ENCODE data around the gene PTPN14.

The PTPN14 gene

DNA sequence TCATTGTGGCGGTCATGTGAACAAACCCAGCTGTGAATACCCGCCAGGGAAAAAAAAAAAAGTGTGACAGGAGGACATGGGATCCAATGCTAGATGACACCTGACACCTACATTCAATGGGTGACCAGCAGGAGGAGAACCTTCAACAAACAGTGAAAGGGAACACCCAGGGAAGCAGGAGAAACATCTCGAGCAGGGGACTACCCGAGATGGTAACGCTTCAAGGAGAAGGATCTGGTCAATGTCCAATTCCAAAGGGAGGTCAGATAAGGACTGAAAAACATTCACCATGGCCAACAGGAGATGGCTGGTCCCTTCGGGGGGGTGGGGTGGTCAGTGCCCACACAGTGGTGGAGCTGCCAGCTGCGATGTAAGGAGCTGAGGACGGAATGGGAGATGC is 46.3 kb downstream of the PTPN14 start:
- TF ChIP-seq, protein P1, sequence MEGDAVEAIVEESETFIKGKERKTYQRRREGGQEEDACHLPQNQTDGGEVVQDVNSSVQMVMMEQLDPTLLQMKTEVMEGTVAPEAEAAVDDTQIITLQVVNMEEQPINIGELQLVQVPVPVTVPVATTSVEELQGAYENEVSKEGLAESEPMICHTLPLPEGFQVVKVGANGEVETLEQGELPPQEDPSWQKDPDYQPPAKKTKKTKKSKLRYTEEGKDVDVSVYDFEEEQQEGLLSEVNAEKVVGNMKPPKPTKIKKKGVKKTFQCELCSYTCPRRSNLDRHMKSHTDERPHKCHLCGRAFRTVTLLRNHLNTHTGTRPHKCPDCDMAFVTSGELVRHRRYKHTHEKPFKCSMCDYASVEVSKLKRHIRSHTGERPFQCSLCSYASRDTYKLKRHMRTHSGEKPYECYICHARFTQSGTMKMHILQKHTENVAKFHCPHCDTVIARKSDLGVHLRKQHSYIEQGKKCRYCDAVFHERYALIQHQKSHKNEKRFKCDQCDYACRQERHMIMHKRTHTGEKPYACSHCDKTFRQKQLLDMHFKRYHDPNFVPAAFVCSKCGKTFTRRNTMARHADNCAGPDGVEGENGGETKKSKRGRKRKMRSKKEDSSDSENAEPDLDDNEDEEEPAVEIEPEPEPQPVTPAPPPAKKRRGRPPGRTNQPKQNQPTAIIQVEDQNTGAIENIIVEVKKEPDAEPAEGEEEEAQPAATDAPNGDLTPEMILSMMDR (IDR thresholded peaks at IDR 0.05; ENCODE audit: low read depth, low read length): no peak
- no peak for DNase-seq (ENCODE audit: extremely low read depth, low read depth)

DNA sequence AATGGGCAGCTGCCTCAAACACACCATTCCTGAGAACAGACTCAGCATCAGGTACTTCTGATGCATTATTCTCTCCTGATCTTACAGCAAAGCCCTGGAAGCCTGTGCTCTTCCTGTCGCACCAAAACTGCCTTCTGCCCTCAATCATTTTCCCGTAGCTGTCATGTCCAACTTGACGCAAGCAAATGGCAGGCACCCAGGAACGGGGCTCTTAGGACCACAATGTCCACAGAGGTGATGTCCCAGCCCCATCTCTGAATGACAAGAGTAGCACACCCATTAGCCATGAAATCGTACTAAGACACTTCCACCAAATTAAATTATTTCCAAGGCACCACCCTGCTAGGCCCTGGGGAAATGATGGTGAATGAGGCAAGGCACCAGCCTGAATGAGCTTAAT is 47.1 kb downstream of the PTPN14 start:
- no peak for DNase-seq (ENCODE audit: extremely low read depth, low read depth)
- TF ChIP-seq, protein P1 (IDR thresholded peaks at IDR 0.05; ENCODE audit: low read depth, low read length): no peak

DNA sequence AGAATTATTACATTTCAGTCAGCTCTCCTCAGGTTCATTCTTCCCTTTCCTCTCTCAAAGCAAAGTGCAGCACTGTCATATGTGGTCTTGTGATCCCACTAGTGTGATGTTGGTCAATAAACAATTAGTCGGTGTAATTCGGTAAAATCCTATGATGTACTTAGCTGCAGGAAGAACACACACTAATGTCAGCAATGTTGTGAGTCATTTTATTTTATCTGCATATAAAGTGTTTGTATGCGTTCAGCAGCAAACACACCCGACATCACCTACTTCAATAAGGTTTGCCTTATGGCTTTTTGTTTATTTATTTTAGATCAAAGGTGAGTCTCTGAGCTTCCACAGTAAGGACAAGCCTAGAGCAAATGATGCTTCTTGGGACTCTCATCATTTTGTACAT is 47.8 kb downstream of the PTPN14 start:
- TF ChIP-seq, protein P1 (IDR thresholded peaks at IDR 0.05; ENCODE audit: low read depth, low read length): no peak

DNA sequence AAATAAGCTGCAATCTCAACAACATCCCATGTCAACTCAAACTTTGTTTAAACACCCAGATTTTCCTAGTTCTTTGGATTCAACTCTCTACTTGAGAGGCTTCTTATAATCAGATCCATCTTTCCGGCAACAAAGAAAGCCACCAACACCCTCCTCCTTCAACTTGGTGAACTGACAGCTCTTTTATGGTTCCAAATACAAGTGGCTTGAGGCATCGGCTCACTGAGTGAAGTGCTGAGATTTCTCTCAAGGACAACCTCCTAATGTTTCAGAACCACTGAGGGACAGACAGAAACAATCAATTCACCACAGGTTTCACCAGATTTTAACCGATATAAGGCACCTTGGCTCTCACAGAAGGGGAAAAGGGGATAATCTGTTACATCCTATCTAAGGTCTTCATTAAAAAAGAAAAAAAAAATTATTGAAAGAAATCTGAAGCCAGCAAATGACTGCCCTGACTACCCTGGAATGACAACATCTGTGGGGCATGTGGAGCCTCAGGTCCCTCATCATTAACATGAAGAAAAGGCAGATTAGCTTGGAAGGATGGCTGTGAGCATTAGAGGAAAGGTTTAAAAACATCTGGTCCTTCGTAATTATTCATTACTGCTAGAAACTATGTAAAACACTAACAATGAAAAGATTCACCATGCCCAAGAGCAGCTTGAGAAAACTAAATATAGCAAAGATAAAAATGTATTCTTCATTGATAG is 50.9 kb downstream of the PTPN14 start:
- peak; percentile 53 for DNase-seq (ENCODE audit: extremely low read depth, low read depth)
- TF ChIP-seq, protein P1 (IDR thresholded peaks at IDR 0.05; ENCODE audit: low read depth, low read length): no peak

More for the DNA sequence above, 47.8 kb downstream of the PTPN14 start:
- no peak for DNase-seq (ENCODE audit: extremely low read depth, low read depth)

DNA sequence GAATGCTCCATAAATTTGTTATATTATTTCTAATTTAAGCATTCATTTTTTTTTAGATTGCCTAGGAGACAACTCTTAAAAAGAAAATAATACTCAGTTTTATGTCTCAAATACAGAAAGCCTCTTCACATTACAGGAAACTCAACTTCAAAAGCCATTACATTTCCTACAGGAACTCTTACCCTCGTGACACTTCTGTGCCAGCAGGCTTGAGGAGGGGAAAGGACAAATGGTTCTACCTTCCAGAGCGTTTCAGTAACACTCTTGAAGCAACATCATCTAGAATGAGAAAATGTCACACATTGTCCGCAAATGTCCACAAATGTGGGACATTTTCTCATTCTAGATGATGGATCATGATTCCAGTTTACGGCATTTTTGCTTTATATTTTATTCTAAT is 51.7 kb downstream of the PTPN14 start:
- DNase-seq (ENCODE audit: extremely low read depth, low read depth): no peak
- TF ChIP-seq, protein P1 (IDR thresholded peaks at IDR 0.05; ENCODE audit: low read depth, low read length): no peak

DNA sequence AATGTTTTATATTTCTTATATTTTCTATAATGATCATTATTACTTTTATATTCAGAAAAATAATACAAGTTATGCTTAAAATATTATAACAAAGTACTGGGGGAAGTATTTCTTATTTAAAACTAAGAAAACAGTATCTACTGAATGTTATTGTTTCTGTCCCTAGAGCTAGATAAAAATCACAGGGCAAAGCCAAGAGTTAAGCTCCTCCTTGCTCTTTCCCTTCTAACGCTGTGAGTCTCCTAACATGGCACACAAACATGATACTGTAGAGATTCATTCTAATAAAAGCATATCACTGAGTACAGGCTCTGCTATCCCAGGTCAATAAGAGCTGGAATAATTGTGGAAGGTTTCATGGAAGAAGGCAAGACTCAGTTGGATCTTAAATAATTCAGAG is 53.4 kb downstream of the PTPN14 start:
- DNase-seq (ENCODE audit: extremely low read depth, low read depth): no peak
- TF ChIP-seq, protein P1 (IDR thresholded peaks at IDR 0.05; ENCODE audit: low read depth, low read length): no peak

DNA sequence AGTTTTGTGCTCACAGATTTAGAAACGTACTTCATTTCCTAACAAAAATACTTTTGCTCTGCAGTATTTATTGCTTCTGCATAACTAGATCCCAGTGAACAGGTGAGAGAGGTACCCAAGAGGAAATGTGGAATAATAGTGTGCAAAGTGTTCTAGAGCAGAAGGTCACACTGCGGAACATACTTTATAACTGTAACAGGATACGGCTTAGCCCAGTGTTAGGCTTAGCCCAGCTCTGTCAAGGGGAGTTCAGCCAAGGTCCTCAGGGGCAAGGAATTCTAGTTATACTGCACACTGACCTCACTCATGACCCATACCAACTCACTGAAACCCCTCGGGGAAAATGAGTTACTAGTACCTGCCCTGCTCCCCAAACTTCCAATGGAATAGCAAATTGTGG is 55.3 kb downstream of the PTPN14 start:
- DNase-seq (ENCODE audit: extremely low read depth, low read depth): no peak

More for the DNA sequence above, 55.3 kb downstream of the PTPN14 start:
- TF ChIP-seq, protein P1 (IDR thresholded peaks at IDR 0.05; ENCODE audit: low read depth, low read length): no peak

Data from AG09319 (cell line).